Glutamatergic neuron (in vitro differentiated cells): ENCODE measurements around the gene COL12A1. TPM values are rescaled to one million over a fixed set of nuclear protein-coding genes. Genes with fewer than 3 reads are reported as not detected.

Source experiments
- DNase-seq: peaks from one replicate; pipeline ENCODE4 v3.0.0; 2022
- H3K27ac Mint-ChIP-seq: one replicate; pipeline ENCODE4 v1.8.0; 2020; ENCODE audit warnings: mild to moderate bottlenecking, mixed read lengths, inconsistent platforms; ENCODE audit not compliant: unreplicated experiment
- H3K27me3 Mint-ChIP-seq: one replicate; pipeline ENCODE4 v1.8.0; 2020; ENCODE audit warnings: mild to moderate bottlenecking, moderate library complexity, mixed read lengths, inconsistent platforms; ENCODE audit not compliant: unreplicated experiment
- H3K36me3 Mint-ChIP-seq: one replicate; pipeline ENCODE4 v1.8.0; 2020; ENCODE audit warnings: mild to moderate bottlenecking, mixed read lengths, inconsistent platforms; ENCODE audit not compliant: unreplicated experiment
- H3K4me1 Mint-ChIP-seq: one replicate; pipeline ENCODE4 v1.8.0; 2020; ENCODE audit warnings: mild to moderate bottlenecking, low read depth, mixed read lengths, inconsistent platforms; ENCODE audit not compliant: unreplicated experiment
- H3K4me3 Mint-ChIP-seq: one replicate; pipeline ENCODE4 v1.8.0; 2020; ENCODE audit warnings: mild to moderate bottlenecking, mixed read lengths, inconsistent platforms; ENCODE audit not compliant: unreplicated experiment
- H3K9me3 Mint-ChIP-seq: one replicate; pipeline ENCODE4 v1.8.0; 2020; ENCODE audit warnings: mild to moderate bottlenecking, moderate library complexity, mixed read lengths, inconsistent platforms; ENCODE audit not compliant: unreplicated experiment
- total RNA-seq: library from RNA; stranded (reverse); fragmentation: NEBNext Ultra II Directional; extraction: Animal tissue kit (Norgen Biotek cat#: 25700); gene quantifications from one replicate; pipeline ENCODE4 v1.2.1, GENCODE V29; 2021; ENCODE audit not compliant: unreplicated experiment
- TF ChIP-seq, protein P1 (sequence below): fragments of 200-600 bp; sonication (generic); IDR thresholded peaks from one replicate; pipeline ENCODE4 v1.5.0; 2021; ENCODE audit not compliant: partially characterized antibody, unreplicated experiment

COL12A1 gene
- total RNA-seq, 1 donor from 2014 or later, result 2.4 TPM

DNA sequence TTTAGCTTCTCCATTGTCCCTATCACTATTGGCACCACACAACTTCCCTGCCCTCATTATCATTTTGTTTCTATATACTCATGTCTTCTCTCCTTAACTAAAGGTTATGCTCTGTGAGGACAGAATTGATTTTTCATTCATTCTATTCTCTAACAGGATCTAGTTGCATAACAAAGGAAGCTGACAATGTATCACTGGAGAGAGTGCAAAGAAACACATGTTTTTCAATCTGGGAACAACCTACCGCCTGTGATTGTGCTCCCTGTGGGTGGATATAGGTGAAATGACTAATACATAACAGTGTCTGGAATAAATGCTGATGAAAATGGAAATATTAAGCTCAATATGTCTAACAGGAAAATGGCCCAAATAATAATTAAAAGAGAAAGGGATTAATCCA is 56.6 kb downstream of the COL12A1 start:
- Mint-ChIP-seq H3K9me3 (no peaks in the 10 kb centered on the region), H3K4me3 (no peak overlapping the region), H3K27ac (no peak overlapping the region), H3K36me3 (no peaks in the 10 kb centered on the region), H3K4me1 (peaks cover 10% of the 10 kb centered on the region), H3K27me3 (no peaks in the 10 kb centered on the region)
- no peak for DNase-seq
- TF ChIP-seq, protein P1, sequence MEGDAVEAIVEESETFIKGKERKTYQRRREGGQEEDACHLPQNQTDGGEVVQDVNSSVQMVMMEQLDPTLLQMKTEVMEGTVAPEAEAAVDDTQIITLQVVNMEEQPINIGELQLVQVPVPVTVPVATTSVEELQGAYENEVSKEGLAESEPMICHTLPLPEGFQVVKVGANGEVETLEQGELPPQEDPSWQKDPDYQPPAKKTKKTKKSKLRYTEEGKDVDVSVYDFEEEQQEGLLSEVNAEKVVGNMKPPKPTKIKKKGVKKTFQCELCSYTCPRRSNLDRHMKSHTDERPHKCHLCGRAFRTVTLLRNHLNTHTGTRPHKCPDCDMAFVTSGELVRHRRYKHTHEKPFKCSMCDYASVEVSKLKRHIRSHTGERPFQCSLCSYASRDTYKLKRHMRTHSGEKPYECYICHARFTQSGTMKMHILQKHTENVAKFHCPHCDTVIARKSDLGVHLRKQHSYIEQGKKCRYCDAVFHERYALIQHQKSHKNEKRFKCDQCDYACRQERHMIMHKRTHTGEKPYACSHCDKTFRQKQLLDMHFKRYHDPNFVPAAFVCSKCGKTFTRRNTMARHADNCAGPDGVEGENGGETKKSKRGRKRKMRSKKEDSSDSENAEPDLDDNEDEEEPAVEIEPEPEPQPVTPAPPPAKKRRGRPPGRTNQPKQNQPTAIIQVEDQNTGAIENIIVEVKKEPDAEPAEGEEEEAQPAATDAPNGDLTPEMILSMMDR, result no peak

DNA sequence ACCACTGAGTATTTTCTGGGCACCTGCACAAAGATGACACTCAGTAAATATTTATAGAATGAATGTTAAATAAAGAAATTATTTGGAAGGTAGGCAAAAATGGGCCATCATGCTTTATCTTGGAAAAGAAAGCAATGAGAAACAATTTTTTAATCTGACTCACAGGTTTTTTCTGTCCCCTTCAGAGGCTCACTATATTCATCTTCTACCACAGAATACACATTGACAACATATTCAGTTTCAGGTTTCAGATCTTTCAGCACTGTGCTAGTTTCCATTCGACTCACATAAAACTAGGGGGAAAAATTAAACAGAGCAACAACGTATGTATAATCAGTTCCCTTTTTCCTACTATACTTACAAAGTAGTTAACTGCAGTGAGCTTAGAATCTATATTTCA is 58.3 kb downstream of the COL12A1 start:
- TF ChIP-seq, protein P1, result no peak
- no peak overlapping the region for H3K4me3 Mint-ChIP-seq
- DNase-seq, result no peak

DNA sequence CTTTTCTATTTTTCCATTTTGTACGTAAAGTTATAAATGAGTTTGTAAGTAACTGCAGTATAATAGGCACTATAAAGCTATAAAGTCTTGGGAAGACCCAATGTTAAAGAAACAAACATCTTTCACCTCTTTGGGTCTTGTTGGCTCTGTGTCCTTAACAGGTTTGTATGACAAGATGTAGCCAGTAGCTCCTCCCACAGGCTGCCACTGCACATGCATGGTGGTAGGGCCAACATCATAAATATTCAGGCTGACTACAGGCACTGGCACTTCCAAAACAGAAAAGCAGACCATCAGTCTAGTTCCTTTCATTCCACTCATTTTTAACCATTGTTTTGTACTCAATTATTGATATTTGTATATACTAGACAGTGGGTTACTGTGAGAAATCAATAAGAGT is 59.9 kb downstream of the COL12A1 start:
- H3K4me3 Mint-ChIP-seq, result no peak overlapping the region
- H3K9me3 Mint-ChIP-seq, result no peaks in the 10 kb centered on the region
- no peak overlapping the region for H3K27ac Mint-ChIP-seq
- DNase-seq, result no peak
- no peaks in the 10 kb centered on the region for H3K36me3 Mint-ChIP-seq
- H3K27me3 Mint-ChIP-seq, result no peaks in the 10 kb centered on the region
- peaks cover 10% of the 10 kb centered on the region for H3K4me1 Mint-ChIP-seq
- TF ChIP-seq, protein P1, result no peak

More for the DNA sequence above, 58.3 kb downstream of the COL12A1 start:
- Mint-ChIP-seq H3K4me1 (peaks cover 10% of the 10 kb centered on the region), H3K27me3 (no peaks in the 10 kb centered on the region), H3K27ac (no peak overlapping the region), H3K9me3 (no peaks in the 10 kb centered on the region), H3K36me3 (no peaks in the 10 kb centered on the region)

- Mint-ChIP-seq H3K27ac (no peak overlapping the region), H3K27me3 (no peaks in the 10 kb centered on the region), H3K9me3 (no peaks in the 10 kb centered on the region), H3K36me3 (no peaks in the 10 kb centered on the region), H3K4me1 (peaks cover 7% of the 10 kb centered on the region), H3K4me3 (no peak overlapping the region)
- TF ChIP-seq, protein P1, result no peak
- no peak for DNase-seq
Measured at GRCh38 chr6:75145211-75145610, 60.6 kb downstream of the COL12A1 start.

- no peak for DNase-seq
- H3K4me1 Mint-ChIP-seq, result peaks cover 4% of the 10 kb centered on the region
- TF ChIP-seq, protein P1, result no peak
- H3K27ac Mint-ChIP-seq, result no peak overlapping the region
- H3K27me3 Mint-ChIP-seq, result no peaks in the 10 kb centered on the region
- no peak overlapping the region for H3K4me3 Mint-ChIP-seq
- H3K9me3 Mint-ChIP-seq, result no peaks in the 10 kb centered on the region
- H3K36me3 Mint-ChIP-seq, result no peaks in the 10 kb centered on the region
Measured at GRCh38 chr6:75144386-75144785, 61.5 kb downstream of the COL12A1 start.
